ENCODE measurements around the gene ACKR2. TPM values are rescaled to one million over a fixed set of nuclear protein-coding genes. Genes with fewer than 3 reads are reported as not detected.

The ACKR2 gene
- total RNA-seq, 1 donor from 2014 or later = 3.5 TPM

Other genes with a start within 250 kb of the ACKR2 start
- gene SEC22C, start 227.5 kb upstream of the ACKR2 start, total RNA-seq = 82.0 and 89.5 TPM in 2 replicates
- 23.8 and 33.9 TPM in 2 replicates for gene SS18L2, start 218.6 kb upstream of the ACKR2 start, total RNA-seq
- 36.3 and 42.7 TPM in 2 replicates for gene NKTR, start 208.8 kb upstream of the ACKR2 start, total RNA-seq
- 12.2 and 20.0 TPM in 2 replicates for gene ZBTB47, start 155.7 kb upstream of the ACKR2 start, total RNA-seq
- not detected in 2 replicates for gene KLHL40, start 123.9 kb upstream of the ACKR2 start, total RNA-seq
- gene HHATL, start 106.6 kb upstream of the ACKR2 start, total RNA-seq = not detected in 2 replicates
- gene CCDC13, start 36.2 kb upstream of the ACKR2 start, total RNA-seq = 0.13 and 0.25 TPM in 2 replicates
- 77.5 and 102 TPM in 2 replicates for gene HIGD1A, start 5.0 kb upstream of the ACKR2 start, total RNA-seq
- not detected in 2 replicates for gene CYP8B1, start 66.4 kb downstream of the ACKR2 start, total RNA-seq
- 1.0 and 2.4 TPM in 2 replicates for gene ZNF662, start 96.7 kb downstream of the ACKR2 start, total RNA-seq
- gene GASK1A, start 169.9 kb downstream of the ACKR2 start, total RNA-seq = under 0.01 TPM in 1 of 2 replicates, not detected in the other

Measured in dermis microvascular lymphatic vessel endothelial cell (primary cell).